Activated naive CD4-positive, alpha-beta T cell treated with anti-CD3 and anti-CD28 coated beads, Interleukin-2, amount 50 U/mL, for 16 hours (primary cell): ENCODE results near the gene POPDC2.
"Not testable (repeated sequence)": the region's sequence is repeated elsewhere in the genome, so short reads cannot be mapped to it uniquely, and the experiment has no call there.

ENCODE experiments used
- DNase-seq: peaks from one replicate; pipeline ENCODE4 v3.0.0-alpha.2; 2020

Gene POPDC2

DNA sequence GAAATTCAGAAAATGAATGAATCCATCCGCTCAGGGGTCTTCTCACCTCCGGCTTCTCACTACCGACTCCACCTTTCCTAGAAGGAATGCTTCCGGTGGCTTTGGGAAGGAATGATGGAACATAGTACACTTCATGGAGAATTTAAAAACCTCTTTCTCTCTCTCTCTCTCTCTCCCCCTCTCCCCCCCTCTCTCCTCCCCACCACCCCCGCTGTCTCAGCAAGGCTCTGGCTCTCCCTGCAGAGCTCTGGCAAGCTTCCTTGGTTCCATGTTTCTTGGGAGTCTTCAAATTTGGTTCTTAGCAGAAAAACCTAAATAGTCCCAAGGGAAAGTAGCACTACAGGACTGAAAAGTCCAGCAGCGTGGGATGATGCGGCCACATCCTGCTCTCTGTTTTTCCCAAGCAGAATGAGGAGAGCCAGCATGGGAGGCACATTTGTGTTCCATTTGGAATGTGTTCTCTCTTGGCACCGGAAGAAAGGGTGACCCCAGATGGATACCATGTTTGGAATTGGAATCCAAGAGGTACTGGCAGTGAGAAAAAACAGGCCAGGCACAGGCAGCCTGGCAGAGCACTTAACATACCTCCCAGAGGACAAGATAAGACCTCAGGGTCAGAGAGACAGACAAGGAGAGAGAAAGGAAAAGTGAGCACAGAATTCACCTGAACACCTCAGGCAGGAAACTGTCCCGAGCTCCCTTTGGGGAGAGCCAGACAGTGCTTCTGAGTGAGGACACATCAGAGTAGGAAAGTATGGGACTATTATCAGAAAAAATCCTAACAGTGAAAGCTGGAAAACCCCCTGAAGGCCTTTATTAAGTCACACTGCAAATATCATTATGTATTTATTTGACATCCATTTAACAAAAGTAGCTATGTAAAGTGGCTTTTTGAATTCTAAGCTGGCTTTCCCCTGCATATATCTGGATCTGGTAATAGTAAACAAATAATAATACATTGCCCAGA, at the start of gene POPDC2:
Gene POPDC2 (minus strand): TSS at position 116 of the 967 bp plus-strand sequence. CDS start 166 bp downstream, outside the sequence.
- no peak for DNase-seq

DNA sequence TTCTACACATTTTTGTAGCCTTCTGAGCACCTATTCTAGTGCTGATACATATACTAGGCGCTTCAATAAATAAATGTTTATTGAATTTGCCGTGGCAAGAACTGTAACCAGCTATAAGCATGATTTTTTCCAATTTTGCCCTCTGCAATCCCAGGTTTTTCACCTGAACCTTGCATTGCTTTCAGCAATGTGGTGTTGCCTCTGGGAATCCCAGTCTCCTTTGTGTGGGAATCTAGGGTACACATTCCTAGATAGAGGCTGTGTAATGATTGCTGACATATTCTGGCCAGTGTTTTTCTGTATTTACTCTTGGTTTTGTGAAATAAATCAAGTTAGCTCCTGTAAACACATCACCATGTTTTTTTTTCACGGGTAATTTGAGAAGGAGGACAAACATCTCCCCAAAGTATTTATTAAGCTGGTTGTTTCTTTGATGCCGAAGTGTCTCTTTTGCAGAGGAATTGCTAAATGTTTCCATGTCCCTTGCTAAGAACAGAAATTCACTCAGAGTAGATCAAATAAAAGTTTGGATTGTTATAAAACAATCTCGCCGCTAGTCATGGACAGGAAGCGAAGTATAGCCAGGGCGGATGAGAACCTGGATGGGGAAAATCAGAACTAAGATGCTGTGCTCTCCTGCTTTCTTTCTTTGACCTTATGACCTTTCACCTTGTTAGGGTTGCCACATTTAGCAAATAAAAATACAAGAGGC, 43.6 kb upstream of the POPDC2 start:
- DNase-seq, result no peak

DNA sequence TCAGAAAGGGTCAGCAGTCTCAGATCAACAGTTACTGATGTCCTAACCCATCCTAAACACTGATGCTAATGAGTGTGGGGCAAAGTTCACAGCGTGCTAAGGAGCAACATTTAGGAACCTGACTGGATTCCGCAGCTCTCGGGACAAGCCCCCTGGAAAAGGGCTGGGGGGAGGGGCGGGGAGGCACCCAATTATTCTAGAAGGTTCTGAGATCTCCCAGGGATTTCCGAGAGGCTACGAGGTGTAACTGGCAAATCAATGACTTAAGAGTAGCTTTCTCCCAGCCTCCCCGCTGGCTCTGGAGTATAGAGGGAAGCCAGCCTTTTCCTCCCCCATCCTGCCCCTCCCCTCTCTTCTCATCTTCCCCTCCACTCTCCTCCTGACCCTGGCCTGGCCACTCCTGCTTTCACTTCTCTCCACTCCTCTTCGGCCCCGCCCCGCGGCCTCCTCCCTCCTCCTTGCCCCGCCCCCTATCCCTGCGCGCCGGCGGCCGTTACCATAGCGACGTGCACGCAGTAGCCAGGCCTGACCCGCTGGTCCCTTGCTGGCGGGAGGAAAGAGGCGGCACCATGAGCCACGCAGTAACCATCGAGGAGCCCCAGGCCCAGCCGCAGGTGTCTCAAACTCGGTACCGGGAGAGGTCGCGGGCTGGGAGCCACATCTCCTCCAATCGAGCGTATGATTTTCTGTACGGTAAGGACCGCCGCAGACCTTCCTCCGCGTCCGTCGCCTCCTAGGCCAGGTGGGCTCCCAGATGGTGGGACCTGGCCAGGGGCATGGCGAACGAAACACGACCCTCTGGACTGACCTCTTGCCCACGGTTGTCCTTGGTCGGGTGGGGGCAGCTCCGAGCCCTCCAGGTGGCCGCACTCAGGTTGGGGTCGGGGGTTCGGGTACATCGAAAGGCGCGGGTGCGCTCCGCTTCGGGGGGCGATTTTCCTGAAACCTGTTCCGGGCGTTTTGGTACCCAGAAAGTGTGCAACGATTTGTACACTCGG, 42.4 kb upstream of the POPDC2 start, which contains the start of gene CFAP91:
Gene CFAP91 (plus strand): TSS at position 493 of the 998 bp plus-strand sequence. CDS start 77 bp downstream, at position 570.
- DNase-seq, result peak; percentile 71

DNA sequence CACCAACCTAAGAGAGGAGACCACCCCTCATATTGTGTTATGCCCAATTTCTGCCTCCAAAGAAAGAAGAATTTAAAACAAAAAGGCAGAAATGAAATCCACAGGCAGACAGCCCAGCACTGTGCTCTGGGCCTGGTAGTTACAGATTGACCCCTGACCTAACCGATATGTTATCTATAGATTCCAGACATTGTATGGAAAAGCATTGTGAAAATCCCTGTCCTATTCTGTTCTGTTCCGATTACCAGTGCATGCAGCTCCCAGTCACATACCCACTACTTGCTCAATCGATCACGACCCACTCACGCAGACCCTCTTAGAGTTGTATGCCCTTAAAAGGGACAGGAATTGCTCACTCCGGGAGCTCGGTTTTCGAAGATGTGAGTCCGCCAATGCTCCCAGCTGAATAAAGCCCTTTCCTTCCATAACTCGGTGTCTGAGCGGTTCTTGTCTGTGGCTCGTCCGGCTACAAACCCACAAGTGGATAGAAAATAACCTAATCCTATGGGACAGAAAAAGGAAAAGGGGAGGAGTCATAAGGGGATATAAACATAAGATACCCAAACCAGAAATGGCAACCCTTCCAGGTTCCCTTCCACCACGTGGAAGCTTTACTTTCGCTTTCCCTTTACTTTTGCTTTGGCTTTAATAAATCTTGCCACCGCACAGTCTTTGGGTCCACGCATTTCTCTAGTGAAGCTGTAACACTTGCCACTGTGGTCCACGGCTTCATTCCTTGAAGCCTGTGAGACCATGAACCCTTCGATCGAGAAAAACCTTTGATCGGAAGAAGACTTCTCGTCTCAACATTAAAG, 40.7 kb upstream of the POPDC2 start:
- no peak for DNase-seq

GRCh38 chr3:119700269-119700919, 40.0 kb upstream of the POPDC2 start:
- DNase-seq, result no peak

GRCh38 chr3:119697394-119697793, 37.0 kb upstream of the POPDC2 start:
- DNase-seq, result no peak

DNA sequence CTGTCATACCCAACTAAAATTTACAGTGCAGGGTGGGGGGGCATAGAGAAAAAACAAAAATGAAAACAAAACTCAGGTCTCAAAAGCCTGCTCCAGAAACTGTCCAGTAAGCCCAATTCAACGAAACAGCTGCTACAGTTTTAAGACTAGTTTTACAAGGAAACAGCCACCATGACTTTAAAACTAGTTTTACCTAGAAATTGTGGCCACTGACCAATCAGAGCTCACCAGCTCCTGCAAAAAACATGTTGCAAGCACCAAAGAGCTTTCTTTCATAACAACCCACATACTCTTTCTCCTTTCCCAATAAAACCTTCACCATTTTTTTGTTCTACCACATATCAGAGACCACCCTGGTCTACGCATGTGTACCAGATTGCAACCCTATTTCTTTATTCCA, 35.1 kb upstream of the POPDC2 start:
- no peak for DNase-seq

DNA sequence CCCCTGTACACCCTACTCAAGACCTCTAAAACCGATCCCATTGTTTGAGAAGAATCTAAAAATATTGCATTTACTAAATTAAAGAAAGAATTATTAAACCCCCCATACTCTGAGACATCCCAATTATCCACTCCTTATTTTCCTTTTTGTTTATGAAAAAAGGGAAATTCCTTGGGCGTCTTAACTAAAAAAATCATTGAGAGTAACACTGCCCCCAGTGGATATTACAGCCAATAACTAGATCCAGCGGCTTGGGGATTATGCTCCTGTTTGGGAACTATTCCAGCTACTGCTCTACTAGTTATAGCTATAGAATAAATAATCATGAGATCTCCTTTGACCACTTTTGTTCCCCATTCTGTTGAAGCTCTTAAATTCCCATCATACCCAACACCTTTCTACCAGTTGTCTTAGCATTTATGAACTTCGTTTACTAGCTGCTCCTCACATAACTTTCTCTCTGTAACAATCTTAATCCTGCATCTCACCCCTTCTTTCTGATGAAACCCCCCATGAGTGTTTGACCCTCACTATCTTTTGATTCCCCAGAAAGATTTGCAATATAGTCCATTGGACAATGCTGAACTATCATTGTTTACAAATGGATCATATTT, 29.8 kb upstream of the POPDC2 start:
- DNase-seq, result no peak

DNA sequence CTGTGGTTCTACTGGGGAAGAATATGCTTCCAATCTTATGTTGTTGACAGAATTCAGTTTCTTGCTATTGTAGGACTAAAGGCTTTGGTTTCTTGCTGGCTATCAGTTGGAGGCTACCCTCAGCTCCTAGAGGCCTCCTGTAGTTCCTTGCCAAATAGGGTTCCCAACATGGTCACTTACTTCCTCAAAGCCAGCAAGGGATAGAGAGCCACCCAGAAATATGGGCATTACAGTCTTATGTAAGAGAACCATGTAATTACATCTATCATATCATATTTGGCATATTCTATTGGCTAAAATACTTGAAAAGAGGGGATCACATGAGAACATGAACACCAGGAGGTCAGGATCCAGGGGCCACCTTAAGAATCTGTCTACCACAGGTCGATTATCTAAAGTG, 23.0 kb upstream of the POPDC2 start:
- no peak for DNase-seq

DNA sequence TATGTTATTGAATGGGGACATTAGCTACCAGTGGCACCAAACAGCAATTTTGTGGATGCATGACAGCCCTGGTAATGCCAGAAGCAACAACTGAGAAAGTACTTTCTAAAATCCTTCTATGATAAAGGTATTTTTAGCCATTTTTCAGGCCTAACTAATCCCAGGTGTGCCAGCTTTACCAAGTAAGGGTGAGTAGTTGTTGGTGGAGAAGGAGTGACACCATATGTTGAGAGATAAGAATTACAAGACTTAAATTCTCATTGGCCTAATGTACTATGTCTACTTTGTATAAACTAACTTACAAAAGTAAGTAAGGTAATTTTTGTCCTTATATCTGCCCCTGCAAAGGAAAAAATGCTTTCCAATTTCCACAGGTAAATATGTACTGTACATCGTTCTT, 20.9 kb upstream of the POPDC2 start:
- DNase-seq, result no peak

DNA sequence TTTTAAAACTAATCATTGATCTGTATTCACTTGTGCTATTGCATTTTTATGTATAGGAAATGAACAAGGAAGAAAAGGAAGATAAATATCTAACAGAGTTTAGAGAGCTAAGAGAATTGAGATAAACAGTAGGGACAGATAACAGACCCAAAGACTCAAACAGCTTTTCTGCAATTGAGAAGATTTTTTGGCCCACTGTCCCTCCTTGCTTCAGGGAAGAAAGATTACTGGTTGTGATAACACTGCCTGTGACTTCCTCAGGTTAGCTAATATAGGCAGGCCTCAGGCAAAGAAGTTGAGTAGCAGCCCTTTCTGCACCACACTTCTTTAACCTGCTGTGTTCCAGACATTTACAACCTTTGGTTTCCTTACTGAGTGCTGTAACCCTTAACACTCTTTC, 19.5 kb upstream of the POPDC2 start:
- no peak for DNase-seq

GRCh38 chr3:119678209-119678608, 17.8 kb upstream of the POPDC2 start:
- not testable (repeated sequence) for DNase-seq

GRCh38 chr3:119677641-119677934, 17.2 kb upstream of the POPDC2 start:
- no peak for DNase-seq

- DNase-seq, result peak; percentile 94
Observed at GRCh38 chr3:119676771-119677640, 16.6 kb upstream of the POPDC2 start, which contains the start of gene COX17. Gene COX17, minus strand, starts transcription at chr3:119677406. Its CDS starts 96 bp downstream, at chr3:119677310.

DNA sequence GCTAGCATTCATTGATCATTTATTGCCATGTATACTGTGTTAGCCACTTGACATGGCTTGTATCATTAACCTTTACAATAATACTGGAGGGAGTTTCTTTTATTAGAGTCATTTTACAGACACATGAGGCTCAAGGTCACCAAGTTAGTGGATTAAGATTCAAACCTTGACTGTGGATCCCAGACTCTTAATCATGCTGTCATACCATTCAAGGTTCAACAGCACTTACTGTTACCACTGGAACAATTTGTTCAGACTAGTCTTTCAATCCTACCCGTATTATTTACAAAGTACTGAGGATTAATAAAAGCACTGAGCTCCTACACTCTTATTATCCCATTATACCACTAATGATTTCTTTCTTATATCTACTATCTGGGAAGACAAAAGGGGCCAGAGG, 15.6 kb upstream of the POPDC2 start:
- DNase-seq, result no peak

DNA sequence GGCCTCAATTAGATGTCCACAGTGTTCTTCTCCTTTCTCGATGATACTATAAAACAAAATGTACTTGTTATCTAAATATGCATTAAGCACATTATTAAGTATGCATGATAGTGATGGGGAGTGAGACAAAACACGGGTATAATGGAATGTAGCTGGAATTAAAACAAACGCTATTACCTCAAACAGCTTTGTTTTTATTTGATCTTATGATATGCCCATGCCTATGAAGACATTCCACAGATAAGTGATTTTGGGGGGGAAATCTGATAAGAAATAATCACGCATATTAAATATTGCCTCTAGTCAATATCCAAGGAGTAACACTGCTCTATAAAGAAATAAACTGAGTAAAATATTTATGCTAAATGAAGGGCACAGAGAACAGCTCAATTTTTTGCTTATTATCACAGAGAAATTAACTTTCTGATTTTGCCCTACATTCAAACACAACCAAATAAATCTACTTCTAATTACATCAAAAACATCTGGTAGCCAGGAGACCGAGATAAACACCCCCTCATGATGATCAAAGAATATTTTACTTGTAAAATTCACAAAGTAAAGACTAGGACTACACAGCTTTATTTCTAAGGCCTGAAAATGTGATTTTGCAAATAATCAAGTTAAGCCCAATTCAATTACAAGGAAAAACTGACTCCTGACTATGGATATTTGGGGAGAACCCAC, 14.9 kb upstream of the POPDC2 start:
- no peak for DNase-seq

DNA sequence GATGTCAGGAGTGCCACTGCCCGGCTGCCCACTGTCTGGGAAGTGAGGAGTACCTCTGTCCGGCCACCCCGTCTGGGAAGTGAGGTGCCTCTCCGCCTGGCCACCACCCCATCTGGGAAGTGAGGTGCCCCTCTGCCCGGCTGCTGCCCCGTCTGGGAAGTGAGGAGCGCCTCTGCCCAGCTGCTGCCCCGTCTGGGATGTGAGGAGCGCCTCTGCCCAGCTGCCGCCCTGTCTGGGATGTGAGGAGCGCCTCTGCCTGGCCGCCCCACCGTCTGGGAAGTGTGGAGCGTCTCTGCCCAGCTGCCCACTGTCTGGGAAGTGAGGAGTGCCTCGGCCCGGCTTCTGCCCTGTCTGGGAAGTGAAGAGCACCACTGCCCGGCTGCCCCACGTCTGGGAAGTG, 13.5 kb upstream of the POPDC2 start:
- no peak for DNase-seq

DNA sequence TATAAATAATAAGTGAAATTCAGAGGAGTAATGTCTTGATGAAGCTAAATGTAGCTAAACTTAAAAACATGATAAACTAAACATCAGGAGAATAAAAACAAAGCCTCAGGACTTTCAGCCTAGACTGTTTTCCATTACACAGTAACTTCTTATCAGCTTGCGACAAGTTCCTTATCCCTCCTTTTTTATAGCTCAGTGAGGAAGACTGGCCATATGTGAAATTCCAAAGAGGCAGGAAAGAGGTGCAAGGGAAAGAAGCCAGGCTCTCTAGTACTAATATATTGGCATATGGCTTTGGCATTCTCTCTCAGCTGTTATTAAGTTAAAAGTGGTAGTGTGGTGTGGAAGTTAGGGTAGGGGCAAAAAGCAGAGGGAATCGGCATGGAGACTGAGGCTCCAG, 12.4 kb upstream of the POPDC2 start:
- DNase-seq, result no peak
